ENCODE measurements around the gene P4HTM. TPM values are rescaled to one million over a fixed set of nuclear protein-coding genes. Genes with fewer than 3 reads are reported as not detected.

P4HTM gene
- total and polyA plus RNA-seq, 2 donors (not counting 3 experiments of a cell fraction or from before 2014, with no cell fraction given), result 23.0 to 32.7 TPM

- no TSS peak for BruUV-seq (replicated peaks)
- no peak overlapping the region for H3K4me2 ChIP-seq (ENCODE audit: insufficient read depth, low read length)
- H2AFZ ChIP-seq (ENCODE audit: low read depth, low read length), result no peak overlapping the region
Observed at GRCh38 chr3:48960841-48961413, 29.1 kb upstream of the P4HTM start.

More at GRCh38 chr3:48960841-48961413, 29.1 kb upstream of the P4HTM start:
- Histone ChIP-seq H3K36me3 (ENCODE audit: control insufficient read depth in 2 of 2, extremely low read depth in 1 of 2, insufficient read depth in 2 of 2, low read length in 2 of 2) (peaks cover 6 to 9% of the 10 kb centered on the region in 2 experiments), H4K20me1 (replicated peaks; ENCODE audit: control insufficient read depth, extremely low read depth, insufficient read depth, low read length) (no peaks in the 10 kb centered on the region), H3K27me3 (ENCODE audit: control insufficient read depth in 2 of 2, insufficient read depth in 2 of 2, low read length in 2 of 2) (no peaks in the 10 kb centered on the region), H3K27ac (ENCODE audit: insufficient read depth, low read depth, low read length) (no peak overlapping the region), H3K9ac (replicated peaks; ENCODE audit: extremely low read depth, insufficient read depth, low read length) (no peak overlapping the region), H3K4me3 (replicated peaks in 1 of 3; ENCODE audit: insufficient read depth in 1 of 3, low read depth in 1 of 3, low read length in 3 of 3) (no peak overlapping the region), H3K9me1 (replicated peaks; ENCODE audit: control insufficient read depth, extremely low read depth, insufficient read depth, low read length) (no peaks in the 10 kb centered on the region), H3K9me3 (replicated peaks; ENCODE audit: control insufficient read depth, insufficient read depth, low read length) (no peaks in the 10 kb centered on the region), H3K79me2 (ENCODE audit: control insufficient read depth, insufficient read depth, low read length) (peaks cover 7% of the 10 kb centered on the region), H3K4me1 (ENCODE audit: control insufficient read depth, extremely low read depth, insufficient read depth, low read length) (no peaks in the 10 kb centered on the region)
- ChIA-PET POLR2A (no interaction called here), CTCF (interaction anchor here (1.4 to 1.6 kb wide), 2 partner anchors 9 to 221 kb away, joined by 3 to 6 read pairs; no protein-coding TSS in a partner anchor)
- TF ChIP-seq MAX (IDR thresholded peaks at IDR 0.05; ENCODE audit: insufficient read depth, insufficient read length) (no peak), POLR2A (IDR thresholded peaks at IDR 0.05; ENCODE audit: low read depth, low read length) (no peak), POLR2AphosphoS5 (IDR thresholded peaks at IDR 0.05; ENCODE audit: insufficient read depth, low read depth, low read length) (no peak), MYC (IDR thresholded peaks at IDR 0.05; ENCODE audit: low read depth, low read length) (no peak), EZH2 (IDR thresholded peaks at IDR 0.05; ENCODE audit: borderline replicate concordance, low read depth, low read length, severe bottlenecking) (no peak), JUN (IDR thresholded peaks at IDR 0.05; ENCODE audit: borderline replicate concordance, insufficient read depth, insufficient read length, low read depth) (no peak), GATA2 (IDR thresholded peaks at IDR 0.05; ENCODE audit: insufficient read depth, insufficient read length, low read depth, low read length) (no peak), FOS (IDR thresholded peaks at IDR 0.05; ENCODE audit: borderline replicate concordance, insufficient read depth, low read length) (no peak), CTCF (IDR thresholded peaks at IDR 0.05; ENCODE audit: extremely low read depth in 1 of 2, insufficient read depth in 1 of 2, low read depth in 1 of 2, low read length in 2 of 2) (no peak)
- DNase-seq (ENCODE audit: low read depth, low spot score), result no peak
- intact Hi-C loops (cut with micrococcal nuclease), result no loop called here
- no peak for FAIRE-seq
- dilution Hi-C loops (cut with MboI; ENCODE audit: extremely low pct_ligation_motif_present, low sequenced_read_pairs), result no loop called here

All from endothelial cell of umbilical vein (primary cell).